ENCODE measurements around the gene ATXN3.

GRCh38 chr14:92033906-92034687, 72.3 kb downstream of the ATXN3 start:
- TF ChIP-seq EP300 (IDR thresholded peaks at IDR 0.05; ENCODE audit: borderline replicate concordance) (no peak), NFIC (IDR thresholded peaks at IDR 0.05) (no peak), RAD21 (IDR thresholded peaks at IDR 0.05; ENCODE audit: low read depth) (no peak), CREB1 (IDR thresholded peaks at IDR 0.05; ENCODE audit: low read depth) (no peak), TEAD4 (IDR thresholded peaks at IDR 0.05) (no peak), ZBTB7A (IDR thresholded peaks at IDR 0.05; ENCODE audit: low read depth) (no peak), YY1 (IDR thresholded peaks at IDR 0.05; ENCODE audit: low read depth) (no peak), REST (IDR thresholded peaks at IDR 0.05; ENCODE audit: low read depth) (no peak), MAX (IDR thresholded peaks at IDR 0.05) (no peak), CEBPB (IDR thresholded peaks at IDR 0.05) (no peak)
